Neutrophil (primary cell): ENCODE data around the gene TIAL1.

Experiments
- H3K27ac ChIP-seq: fragments of 200-600 bp; sonication (generic); 2 replicates; pipeline ENCODE4 v1.5.1; 2016; ENCODE audit warnings: mild to moderate bottlenecking, moderate library complexity
- H3K27me3 ChIP-seq: fragments of 200-600 bp; sonication (generic); 2 replicates; pipeline ENCODE4 v1.6.0; 2016; ENCODE audit warnings: mild to moderate bottlenecking
- H3K36me3 ChIP-seq: fragments of 200-600 bp; sonication (generic); 2 replicates; pipeline ENCODE4 v1.5.1; 2017
- H3K4me1 ChIP-seq, 2 experiments: fragments of 200-600 bp in 1 of 2; sonication (generic) in 1 of 2; 1 replicate in 1 of 2; 2 replicates in 1 of 2; pipeline versions ENCODE4 v1.5.1 to v1.6.1; 2013 to 2016; ENCODE audit warnings: low read depth in 1 of 2, low read length in 1 of 2, mild to moderate bottlenecking in 1 of 2, moderate library complexity in 1 of 2; ENCODE audit not compliant: control insufficient read depth in 1 of 2, insufficient read depth in 1 of 2
- H3K4me3 ChIP-seq, 2 experiments: fragments of 200-600 bp in 1 of 2; sonication (generic) in 1 of 2; 1 replicate in 1 of 2; 2 replicates in 1 of 2; pipeline ENCODE4 v1.5.1; 2013 to 2016; ENCODE audit warnings: low read depth in 1 of 2, low read length in 1 of 2, mild to moderate bottlenecking in 1 of 2, moderate library complexity in 1 of 2
- H3K9me3 ChIP-seq: fragments of 200-600 bp; sonication (generic); 2 replicates; pipeline ENCODE4 v1.5.1; 2016
- TF ChIP-seq, protein P1 (sequence below): fragments of 200-600 bp; sonication (generic); IDR thresholded peaks from 2 replicates; pipeline ENCODE4 v1.5.1; 2016; ENCODE audit warnings: antibody characterized with exemption

Gene TIAL1

DNA sequence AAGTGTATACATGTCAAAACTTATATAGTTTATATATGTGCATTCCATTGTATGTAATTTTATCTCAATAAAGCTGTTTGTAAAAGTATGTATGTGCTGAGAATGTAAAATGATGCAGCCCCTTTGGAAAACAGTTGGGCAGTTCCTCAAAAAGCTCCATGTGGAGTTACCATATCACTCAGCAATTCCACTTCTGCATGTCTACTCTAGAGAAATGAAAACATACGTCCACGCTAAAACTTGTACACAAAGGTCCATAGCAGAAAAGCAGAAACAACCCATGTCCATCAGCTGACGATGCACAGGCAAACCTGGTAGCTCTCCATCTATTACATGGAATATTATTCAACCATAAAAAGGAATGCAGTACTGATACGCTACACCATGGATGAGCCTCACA, 45.9 kb downstream of the TIAL1 start:
- H3K27ac ChIP-seq, result no peak overlapping the region
- no peaks in the 10 kb centered on the region for H3K36me3 ChIP-seq
- peaks cover 19% of the 10 kb centered on the region for H3K27me3 ChIP-seq
- TF ChIP-seq, protein P1, sequence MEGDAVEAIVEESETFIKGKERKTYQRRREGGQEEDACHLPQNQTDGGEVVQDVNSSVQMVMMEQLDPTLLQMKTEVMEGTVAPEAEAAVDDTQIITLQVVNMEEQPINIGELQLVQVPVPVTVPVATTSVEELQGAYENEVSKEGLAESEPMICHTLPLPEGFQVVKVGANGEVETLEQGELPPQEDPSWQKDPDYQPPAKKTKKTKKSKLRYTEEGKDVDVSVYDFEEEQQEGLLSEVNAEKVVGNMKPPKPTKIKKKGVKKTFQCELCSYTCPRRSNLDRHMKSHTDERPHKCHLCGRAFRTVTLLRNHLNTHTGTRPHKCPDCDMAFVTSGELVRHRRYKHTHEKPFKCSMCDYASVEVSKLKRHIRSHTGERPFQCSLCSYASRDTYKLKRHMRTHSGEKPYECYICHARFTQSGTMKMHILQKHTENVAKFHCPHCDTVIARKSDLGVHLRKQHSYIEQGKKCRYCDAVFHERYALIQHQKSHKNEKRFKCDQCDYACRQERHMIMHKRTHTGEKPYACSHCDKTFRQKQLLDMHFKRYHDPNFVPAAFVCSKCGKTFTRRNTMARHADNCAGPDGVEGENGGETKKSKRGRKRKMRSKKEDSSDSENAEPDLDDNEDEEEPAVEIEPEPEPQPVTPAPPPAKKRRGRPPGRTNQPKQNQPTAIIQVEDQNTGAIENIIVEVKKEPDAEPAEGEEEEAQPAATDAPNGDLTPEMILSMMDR, result no peak
- H3K4me3 ChIP-seq, result no peak overlapping the region
- H3K9me3 ChIP-seq, result no peaks in the 10 kb centered on the region
- no peaks in the 10 kb centered on the region for H3K4me1 ChIP-seq

DNA sequence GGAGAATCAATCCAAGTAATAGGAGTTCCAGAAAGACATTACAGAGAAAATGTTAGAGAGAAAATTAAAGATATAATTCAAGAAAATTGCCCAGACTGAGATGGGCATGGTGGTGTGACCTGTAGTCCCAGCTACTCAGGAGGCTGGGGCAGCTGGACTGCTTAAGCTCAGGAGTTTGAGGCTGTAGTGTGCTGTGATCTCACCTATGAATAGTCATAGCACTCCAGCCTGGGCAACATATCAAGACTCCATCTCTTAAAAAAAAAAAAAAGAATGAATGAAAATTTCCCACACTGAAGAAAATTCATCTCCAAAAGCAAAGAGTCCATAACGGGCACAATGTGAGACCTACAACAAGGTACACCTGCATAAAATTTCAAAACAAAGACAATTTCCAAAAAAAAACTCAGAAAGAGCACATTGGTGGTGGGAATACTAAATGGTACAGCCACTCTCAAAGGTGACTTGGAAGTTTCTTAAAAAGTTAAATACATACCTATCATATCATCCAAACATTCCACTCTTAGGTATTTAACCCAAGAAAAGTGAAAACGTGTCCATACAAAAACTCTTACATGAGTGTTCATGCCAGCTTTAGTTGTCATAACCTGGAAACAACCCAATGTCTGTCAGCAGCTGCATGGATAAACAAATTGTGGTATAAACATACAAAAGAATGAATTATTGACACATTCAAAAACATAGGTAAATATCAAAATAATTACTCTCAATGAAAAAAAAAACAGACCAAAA, 47.3 kb downstream of the TIAL1 start:
- Histone ChIP-seq H3K4me1 (no peaks in the 10 kb centered on the region), H3K27me3 (peaks cover 33% of the 10 kb centered on the region), H3K9me3 (no peaks in the 10 kb centered on the region), H3K4me3 (no peak overlapping the region), H3K27ac (no peak overlapping the region), H3K36me3 (no peaks in the 10 kb centered on the region)
- TF ChIP-seq, protein P1, result no peak

DNA sequence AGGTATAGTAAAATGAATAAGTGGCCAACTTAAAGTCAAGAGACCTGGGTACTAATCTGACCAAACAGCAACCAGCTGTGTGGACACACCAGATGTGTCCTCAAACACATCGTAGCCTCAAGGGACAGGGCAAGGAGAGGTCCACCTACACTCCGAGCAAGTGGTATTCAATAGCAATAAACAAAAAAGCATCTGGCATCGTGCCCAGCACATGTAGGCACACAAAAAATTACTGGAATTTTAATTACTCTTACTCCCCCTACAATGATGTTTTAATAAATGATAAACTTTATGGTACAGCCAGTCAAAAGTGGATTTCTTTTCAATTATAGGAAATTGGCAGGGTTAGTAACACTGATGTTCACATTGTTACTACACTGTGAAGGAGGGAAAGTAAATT, 50.8 kb downstream of the TIAL1 start:
- Histone ChIP-seq H3K36me3 (no peaks in the 10 kb centered on the region), H3K4me3 (no peak overlapping the region), H3K27me3 (peaks cover 67% of the 10 kb centered on the region), H3K27ac (no peak overlapping the region), H3K4me1 (peaks cover 20 to 25% of the 10 kb centered on the region in 2 experiments), H3K9me3 (no peaks in the 10 kb centered on the region)
- TF ChIP-seq, protein P1, result no peak

DNA sequence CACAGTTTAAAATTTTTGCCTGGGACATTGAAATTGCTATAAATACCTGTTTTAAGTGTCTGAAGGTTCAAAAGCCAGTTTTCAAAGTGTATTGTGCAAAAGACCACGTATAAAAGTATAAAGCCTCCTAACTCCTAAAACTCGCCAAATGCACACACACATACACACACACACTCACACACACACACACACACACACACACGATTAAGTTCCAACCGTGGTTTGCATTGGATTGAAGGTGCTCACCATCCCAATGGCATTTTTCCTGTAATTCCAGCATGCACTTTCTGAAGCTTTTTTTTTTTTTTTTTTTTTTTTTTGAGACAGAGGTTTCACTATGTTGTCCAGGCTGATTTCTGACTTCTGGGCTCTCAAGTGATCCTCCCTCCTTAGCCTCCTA, 51.5 kb downstream of the TIAL1 start:
- TF ChIP-seq, protein P1, result no peak
- Histone ChIP-seq H3K9me3 (no peaks in the 10 kb centered on the region), H3K36me3 (no peaks in the 10 kb centered on the region), H3K4me1 (peaks cover 20 to 26% of the 10 kb centered on the region in 2 experiments), H3K4me3 (no peak overlapping the region), H3K27me3 (peaks cover 74% of the 10 kb centered on the region), H3K27ac (no peak overlapping the region)

DNA sequence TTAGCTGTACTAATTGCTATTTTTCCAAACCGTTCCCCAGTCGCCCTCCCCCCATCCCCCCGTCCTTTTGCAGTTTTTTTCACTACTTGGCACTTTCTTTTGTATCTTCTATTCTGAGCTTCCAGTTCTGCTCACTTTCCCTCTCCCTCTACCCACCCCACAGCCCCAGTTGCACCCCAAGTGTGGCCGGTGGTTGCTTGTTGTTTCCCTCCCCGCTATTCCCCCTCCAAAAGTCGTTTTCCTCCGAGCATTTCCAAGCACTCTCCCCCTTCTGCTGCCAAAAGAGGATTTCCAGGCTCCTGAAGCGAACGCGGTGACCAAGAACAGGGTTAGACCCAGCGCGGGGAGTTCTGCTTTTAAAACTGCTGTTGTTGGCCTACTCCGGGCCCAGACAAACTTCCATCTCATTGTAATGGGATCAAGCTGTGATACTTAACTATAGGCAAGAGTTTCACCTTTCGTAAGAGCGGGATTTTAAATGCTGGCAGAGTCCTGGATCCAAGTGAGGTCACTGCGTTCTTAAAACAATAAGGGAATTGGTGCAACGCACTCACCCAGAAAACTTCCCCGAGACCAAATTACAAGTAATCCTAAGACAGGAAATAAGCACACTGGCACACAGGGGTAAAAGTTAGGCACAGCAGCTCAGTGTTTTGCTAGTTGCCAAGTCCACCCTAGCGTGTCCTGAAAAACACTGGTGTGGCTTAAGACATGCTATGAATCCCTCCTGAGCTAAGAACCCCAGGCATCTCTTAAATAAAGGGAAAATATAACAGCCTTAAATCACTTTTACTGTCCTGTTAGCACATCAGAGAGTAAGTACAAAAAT, 52.7 kb downstream of the TIAL1 start:
- H3K4me3 ChIP-seq, result no peak overlapping the region

More for the DNA sequence above, 52.7 kb downstream of the TIAL1 start:
- Histone ChIP-seq H3K27me3 (peaks cover 82% of the 10 kb centered on the region), H3K36me3 (no peaks in the 10 kb centered on the region), H3K9me3 (no peaks in the 10 kb centered on the region), H3K4me1 (peaks cover 20 to 26% of the 10 kb centered on the region in 2 experiments), H3K27ac (no peak overlapping the region)
- TF ChIP-seq, protein P1, result no peak
